HTR-8/SVneo (cell line): ENCODE results near the gene WDR41.
"Not testable (repeated sequence)": the region's sequence is repeated elsewhere in the genome, so short reads cannot be mapped to it uniquely, and the experiment has no call there.

Experiments used
- DNase-seq: peaks from one replicate; pipeline ENCODE4 v3.0.0; 2011; ENCODE audit warnings: low spot score, mixed read lengths; ENCODE audit not compliant: insufficient read length
- FAIRE-seq: peaks from 2 replicates; lab custom pipeline; 2011; peaks lifted over from hg19 to GRCh38; lab: Jason Lieb, UNC

The WDR41 gene

GRCh38 chr5:77491783-77492652 is at the start of gene WDR41:
Gene WDR41 (minus strand): TSS chr5:77492316. CDS start chr5:77492220, 96 bp downstream.
- DNase-seq (peak; percentile 89), FAIRE-seq (peak; percentile 94)

GRCh38 chr5:77531297-77531696 is 39.2 kb upstream of the WDR41 start:
- FAIRE-seq = no peak
- no peak for DNase-seq

GRCh38 chr5:77518304-77518703 is 26.2 kb upstream of the WDR41 start:
- no peak for FAIRE-seq

GRCh38 chr5:77514457-77514856 is 22.3 kb upstream of the WDR41 start:
- no peak for DNase-seq
- FAIRE-seq = peak; percentile 33

More at GRCh38 chr5:77518304-77518703, 26.2 kb upstream of the WDR41 start:
- peak; percentile 21 for DNase-seq

GRCh38 chr5:77513321-77513720 is 21.2 kb upstream of the WDR41 start:
- no peak for DNase-seq
- FAIRE-seq = no peak

GRCh38 chr5:77501132-77501531 is 9.0 kb upstream of the WDR41 start:
- DNase-seq, FAIRE-seq: not testable (repeated sequence)

- no peak for DNase-seq
- no peak for FAIRE-seq
Observed at GRCh38 chr5:77499973-77500372, 7.9 kb upstream of the WDR41 start.

- DNase-seq (no peak), FAIRE-seq (no peak)
Observed at GRCh38 chr5:77499441-77499840, 7.3 kb upstream of the WDR41 start.

GRCh38 chr5:77498952-77499351 is 6.8 kb upstream of the WDR41 start:
- DNase-seq = no peak

GRCh38 chr5:77494935-77495334 is 2.8 kb upstream of the WDR41 start:
- FAIRE-seq (no peak), DNase-seq (no peak)

More at GRCh38 chr5:77498952-77499351, 6.8 kb upstream of the WDR41 start:
- no peak for FAIRE-seq

- FAIRE-seq = no peak
- no peak for DNase-seq
Observed at GRCh38 chr5:77492653-77493000, 511 bp upstream of the WDR41 start.

- not testable (repeated sequence) for FAIRE-seq, DNase-seq
Observed at GRCh38 chr5:77490741-77491344, 1.3 kb downstream of the WDR41 start.

GRCh38 chr5:77486344-77486962 is 5.7 kb downstream of the WDR41 start:
- no peak for FAIRE-seq
- DNase-seq = no peak

- no peak for DNase-seq
- no peak for FAIRE-seq
Observed at GRCh38 chr5:77483682-77484081, 8.4 kb downstream of the WDR41 start.

GRCh38 chr5:77475041-77475440 is 17.1 kb downstream of the WDR41 start:
- DNase-seq, FAIRE-seq: not testable (repeated sequence)

- not testable (repeated sequence) for DNase-seq, FAIRE-seq
Observed at GRCh38 chr5:77468875-77469274, 23.2 kb downstream of the WDR41 start.

GRCh38 chr5:77463905-77464304 is 28.2 kb downstream of the WDR41 start:
- DNase-seq = no peak
- FAIRE-seq = no peak

- no peak for FAIRE-seq
- DNase-seq = no peak
Observed at GRCh38 chr5:77461287-77461686, 30.8 kb downstream of the WDR41 start.

GRCh38 chr5:77454123-77454522 is 38.0 kb downstream of the WDR41 start:
- FAIRE-seq (no peak), DNase-seq (no peak)

- no peak for FAIRE-seq
- no peak for DNase-seq
Observed at GRCh38 chr5:77452351-77452750, 39.8 kb downstream of the WDR41 start.

- FAIRE-seq = no peak
- no peak for DNase-seq
Observed at GRCh38 chr5:77449981-77450380, 42.1 kb downstream of the WDR41 start.
